ENCODE results near the gene COQ3. TPM values are rescaled to one million over a fixed set of nuclear protein-coding genes. Genes with fewer than 3 reads are reported as not detected.

The COQ3 gene
- 9.8 to 12.4 TPM (median 10.9 TPM) in 5 replicates for total RNA-seq (2022; extraction: Qiagen RNA extraction; ENCODE audit: low read depth)

GRCh38 chr6:99393698-99394531 lies at the start of gene COQ3:
Gene COQ3, minus strand, starts transcription at chr6:99394195. Its CDS starts 16 bp downstream, at chr6:99394179.

GRCh38 chr6:99424761-99425646 lies 31.0 kb upstream of the COQ3 start, which contains the start of gene PNISR:
Gene PNISR, minus strand, starts transcription at chr6:99425308. Its CDS starts 10,649 bp downstream, at chr6:99414659.

GRCh38 chr6:99349171-99350141 lies 44.5 kb downstream of the COQ3 start, which contains the start of gene FAXC:
Gene FAXC, minus strand, starts transcription at chr6:99349674. Its CDS starts 302 bp downstream, at chr6:99349372.

Other genes with a start within 250 kb of the COQ3 start
- gene FAXC, start 44.5 kb downstream of the COQ3 start, total RNA-seq (2022; extraction: Qiagen RNA extraction; ENCODE audit: low read depth): 6.3 to 8.8 TPM (median 6.8 TPM) in 5 replicates
- gene PNISR, start 31.1 kb upstream of the COQ3 start, total RNA-seq (2022; extraction: Qiagen RNA extraction; ENCODE audit: low read depth): 25.0 to 32.0 TPM (median 29.7 TPM) in 5 replicates
- gene USP45, start 121.2 kb upstream of the COQ3 start, total RNA-seq (2022; extraction: Qiagen RNA extraction; ENCODE audit: low read depth): 4.2 to 6.7 TPM (median 5.7 TPM) in 5 replicates
- 28.2 to 37.1 TPM (median 35.6 TPM) in 5 replicates for gene CCNC, start 174.5 kb upstream of the COQ3 start, total RNA-seq (2022; extraction: Qiagen RNA extraction; ENCODE audit: low read depth)
- gene PRDM13, start 212.6 kb upstream of the COQ3 start, total RNA-seq (2022; extraction: Qiagen RNA extraction; ENCODE audit: low read depth): 0.83 to 1.2 TPM (median 0.93 TPM) in 5 replicates